ENCODE data around the gene RYR3. TPM values are rescaled to one million over a fixed set of nuclear protein-coding genes. Genes with fewer than 3 reads are reported as not detected.

The RYR3 gene
- total RNA-seq, 1 donor from 2014 or later = 0.07 TPM

GRCh38 chr15:33476076-33476475 lies 165.3 kb downstream of the RYR3 start:
- no peaks in the 10 kb centered on the region for H3K4me1 Mint-ChIP-seq (ENCODE audit: low read depth)
- no peak overlapping the region for H3K4me3 Mint-ChIP-seq (ENCODE audit: unreplicated experiment)
- DNase-seq (ENCODE audit: low spot score) = no peak
- no peaks in the 10 kb centered on the region for H3K36me3 Mint-ChIP-seq (ENCODE audit: low read depth)
- TF ChIP-seq CTCF (IDR thresholded peaks at IDR 0.05) = no peak
- H3K27me3 Mint-ChIP-seq (ENCODE audit: low read depth) = peaks cover 7% of the 10 kb centered on the region
- no peaks in the 10 kb centered on the region for H3K9me3 Mint-ChIP-seq (ENCODE audit: low read depth)
- H3K27ac Mint-ChIP-seq (ENCODE audit: unreplicated experiment) = no peak overlapping the region

DNA sequence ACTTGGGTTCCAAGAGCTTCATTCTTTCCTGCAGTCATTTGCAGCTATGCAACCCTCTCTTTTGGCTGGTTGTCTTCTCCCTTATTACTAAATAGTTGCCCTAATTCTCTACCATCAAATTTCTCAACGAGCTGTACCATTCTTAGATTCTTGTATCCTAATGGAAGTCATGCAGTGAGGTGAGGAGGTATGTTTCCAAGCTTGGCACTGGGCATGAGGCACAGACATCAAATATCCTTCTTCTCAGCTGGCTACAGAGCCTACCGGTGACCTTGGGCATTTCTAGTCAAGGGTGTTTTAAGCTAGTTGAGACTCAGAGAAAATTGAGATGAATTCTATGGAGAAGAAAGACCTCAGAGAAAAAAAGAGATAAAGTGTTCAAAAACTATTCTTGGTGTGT lies 166.1 kb downstream of the RYR3 start:
- Mint-ChIP-seq H3K4me1 (ENCODE audit: low read depth) (no peaks in the 10 kb centered on the region), H3K27me3 (ENCODE audit: low read depth) (peaks cover 7% of the 10 kb centered on the region), H3K4me3 (ENCODE audit: unreplicated experiment) (no peak overlapping the region)

DNA sequence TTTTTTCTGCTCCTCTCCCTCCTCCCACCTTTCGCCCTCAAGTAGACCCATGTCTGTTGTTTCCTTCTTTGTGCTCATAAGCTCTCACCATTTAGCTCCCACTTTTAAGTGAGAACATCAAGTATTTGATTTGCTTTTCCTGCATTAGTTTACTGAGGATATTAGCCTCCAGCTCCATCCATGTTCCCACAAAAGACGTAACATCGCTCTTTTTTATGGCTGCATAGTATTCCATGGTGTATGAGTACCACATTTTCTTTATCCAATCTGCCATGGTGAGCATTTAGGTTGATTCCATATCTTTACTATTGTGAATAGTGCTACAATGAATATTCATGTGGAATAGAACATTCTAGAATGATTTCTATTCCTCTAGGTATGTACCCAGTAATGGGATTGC lies 178.6 kb downstream of the RYR3 start:
- H3K27me3 Mint-ChIP-seq (ENCODE audit: low read depth) = peaks cover 20% of the 10 kb centered on the region
- TF ChIP-seq CTCF (IDR thresholded peaks at IDR 0.05) = no peak
- no peaks in the 10 kb centered on the region for H3K4me1 Mint-ChIP-seq (ENCODE audit: low read depth)

More for the DNA sequence above, 166.1 kb downstream of the RYR3 start:
- Mint-ChIP-seq H3K27ac (ENCODE audit: unreplicated experiment) (no peak overlapping the region), H3K9me3 (ENCODE audit: low read depth) (peaks cover 3% of the 10 kb centered on the region), H3K36me3 (ENCODE audit: low read depth) (no peaks in the 10 kb centered on the region)
- no peak for TF ChIP-seq CTCF (IDR thresholded peaks at IDR 0.05)
- no peak for DNase-seq (ENCODE audit: low spot score)

GRCh38 chr15:33490703-33491102 lies 179.9 kb downstream of the RYR3 start:
- Mint-ChIP-seq H3K36me3 (ENCODE audit: low read depth) (no peaks in the 10 kb centered on the region), H3K4me3 (ENCODE audit: unreplicated experiment) (no peak overlapping the region), H3K27ac (ENCODE audit: unreplicated experiment) (no peak overlapping the region), H3K9me3 (ENCODE audit: low read depth) (no peaks in the 10 kb centered on the region), H3K27me3 (ENCODE audit: low read depth) (peaks cover 29% of the 10 kb centered on the region), H3K4me1 (ENCODE audit: low read depth) (no peaks in the 10 kb centered on the region)
- no peak for DNase-seq (ENCODE audit: low spot score)
- TF ChIP-seq CTCF (IDR thresholded peaks at IDR 0.05) = no peak

More for the DNA sequence above, 178.6 kb downstream of the RYR3 start:
- no peak overlapping the region for H3K4me3 Mint-ChIP-seq (ENCODE audit: unreplicated experiment)
- DNase-seq (ENCODE audit: low spot score) = no peak
- no peak overlapping the region for H3K27ac Mint-ChIP-seq (ENCODE audit: unreplicated experiment)
- H3K9me3 Mint-ChIP-seq (ENCODE audit: low read depth) = no peaks in the 10 kb centered on the region
- no peaks in the 10 kb centered on the region for H3K36me3 Mint-ChIP-seq (ENCODE audit: low read depth)

- no peaks in the 10 kb centered on the region for H3K4me1 Mint-ChIP-seq (ENCODE audit: low read depth)
- H3K9me3 Mint-ChIP-seq (ENCODE audit: low read depth) = no peaks in the 10 kb centered on the region
- no peak overlapping the region for H3K4me3 Mint-ChIP-seq (ENCODE audit: unreplicated experiment)
- no peak overlapping the region for H3K27ac Mint-ChIP-seq (ENCODE audit: unreplicated experiment)
- no peaks in the 10 kb centered on the region for H3K36me3 Mint-ChIP-seq (ENCODE audit: low read depth)
- H3K27me3 Mint-ChIP-seq (ENCODE audit: low read depth) = peaks cover 46% of the 10 kb centered on the region
- no peak for DNase-seq (ENCODE audit: low spot score)
- TF ChIP-seq CTCF (IDR thresholded peaks at IDR 0.05) = no peak
Measured at GRCh38 chr15:33492434-33493052, 181.8 kb downstream of the RYR3 start.

Data from chondrocyte (in vitro differentiated cells).